NCI-H2196 treated with DMSO at 0.1 percent for 48 hours (cell line): ENCODE data around the gene C1QA.
A peak's percentile ranks its signal among the peaks of the same experiment; 100 is the strongest.
"Not testable (repeated sequence)": the region's sequence is repeated elsewhere in the genome, so short reads cannot be mapped to it uniquely, and the experiment has no call there.

Experiments
- DNase-seq: peaks from one replicate; lab custom pipeline; 2025; ENCODE audit not compliant: unreplicated experiment; lab: John Stamatoyannopoulos, UW

Gene C1QA

DNA sequence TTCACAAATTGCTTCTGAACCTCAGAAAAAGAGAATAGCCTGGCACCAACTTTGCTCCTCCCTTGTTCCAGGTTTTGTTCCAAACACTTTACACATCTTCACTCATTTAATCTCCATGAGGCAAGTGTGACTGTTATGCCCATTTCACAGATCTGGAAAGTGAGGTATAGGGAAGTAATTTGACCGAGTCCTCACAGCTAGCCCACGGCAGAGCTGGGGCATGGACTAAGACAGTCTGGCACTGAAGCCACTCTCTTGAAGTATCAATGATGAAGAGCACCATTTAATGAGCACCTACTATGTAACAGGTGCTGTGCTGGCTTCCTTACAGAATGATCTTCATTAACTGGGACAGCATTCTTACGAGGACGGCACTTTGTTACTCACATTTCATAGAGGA is 35.6 kb downstream of the C1QA start:
- no peak for DNase-seq

GRCh38 chr1:22673486-22674409 is 37.3 kb downstream of the C1QA start:
- peak; percentile 8 for DNase-seq

DNA sequence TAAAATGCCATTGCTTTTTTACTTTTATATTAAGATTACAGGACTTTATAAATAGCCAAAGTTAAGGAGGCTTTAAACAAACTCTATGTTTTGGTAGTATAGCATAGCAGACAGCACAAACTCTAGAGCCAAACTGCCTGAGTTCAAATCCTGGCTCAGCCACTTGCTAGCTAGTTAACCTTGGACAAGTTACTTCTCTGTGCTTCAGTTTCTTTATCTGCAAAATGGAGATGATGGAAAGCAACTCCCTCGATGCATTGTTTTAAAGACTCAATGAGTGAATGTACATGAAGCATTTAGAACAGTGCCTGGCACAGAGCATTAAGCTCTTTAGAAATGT is 38.0 kb downstream of the C1QA start:
- DNase-seq, result no peak

DNA sequence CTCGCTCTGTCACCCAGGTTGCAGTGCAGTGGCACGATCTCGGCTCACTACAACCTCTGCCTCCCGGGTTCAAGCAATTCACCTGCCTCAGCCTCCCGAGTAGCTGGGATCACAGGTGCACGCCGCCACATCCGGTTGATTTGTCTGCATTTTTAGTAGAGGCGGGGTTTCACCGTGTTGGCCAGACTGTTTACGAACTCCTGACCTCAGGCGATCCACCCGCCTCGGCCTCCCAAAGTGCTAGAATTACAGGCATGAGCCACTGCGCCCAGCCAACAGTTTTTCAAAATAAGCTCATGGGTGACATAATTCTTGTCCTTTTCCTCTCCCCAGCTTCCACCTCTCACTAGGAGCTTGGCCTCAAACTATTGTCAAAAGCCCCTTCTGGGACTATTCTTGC is 39.7 kb downstream of the C1QA start:
- DNase-seq, result not testable (repeated sequence)

DNA sequence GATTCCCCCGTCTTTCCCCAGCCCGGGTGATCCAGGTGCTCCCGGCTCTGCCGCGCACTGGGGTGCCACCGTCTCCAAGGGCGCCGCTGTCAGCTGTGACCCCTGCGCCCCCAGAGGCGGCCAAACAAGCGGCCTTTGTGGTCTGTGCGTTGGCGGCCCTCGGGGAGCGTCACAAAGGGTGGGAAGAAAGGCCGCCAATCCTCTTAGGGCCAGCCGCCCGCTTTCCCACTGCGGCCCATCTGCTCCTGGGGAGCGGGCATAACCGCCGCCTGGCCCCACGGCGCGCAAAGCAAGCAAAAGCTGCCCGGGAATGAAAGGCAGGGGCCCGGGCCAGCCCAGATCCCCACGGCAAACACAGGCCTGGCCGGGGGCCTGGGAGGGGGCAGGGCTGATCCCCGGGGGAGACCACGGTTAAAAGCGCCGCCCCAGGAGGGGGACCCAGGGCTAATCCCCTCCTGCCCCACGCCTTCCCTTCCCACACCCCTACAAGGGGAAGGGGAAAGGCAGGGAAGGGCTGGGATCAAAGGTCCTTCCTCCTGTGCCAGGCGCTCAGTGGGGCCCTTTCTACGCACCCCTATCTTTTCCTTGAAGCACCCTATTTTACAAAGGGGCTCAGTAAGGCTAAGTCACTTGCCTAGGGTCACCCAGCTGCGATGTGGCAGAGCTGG is 40.6 kb downstream of the C1QA start:
- DNase-seq, result no peak

DNA sequence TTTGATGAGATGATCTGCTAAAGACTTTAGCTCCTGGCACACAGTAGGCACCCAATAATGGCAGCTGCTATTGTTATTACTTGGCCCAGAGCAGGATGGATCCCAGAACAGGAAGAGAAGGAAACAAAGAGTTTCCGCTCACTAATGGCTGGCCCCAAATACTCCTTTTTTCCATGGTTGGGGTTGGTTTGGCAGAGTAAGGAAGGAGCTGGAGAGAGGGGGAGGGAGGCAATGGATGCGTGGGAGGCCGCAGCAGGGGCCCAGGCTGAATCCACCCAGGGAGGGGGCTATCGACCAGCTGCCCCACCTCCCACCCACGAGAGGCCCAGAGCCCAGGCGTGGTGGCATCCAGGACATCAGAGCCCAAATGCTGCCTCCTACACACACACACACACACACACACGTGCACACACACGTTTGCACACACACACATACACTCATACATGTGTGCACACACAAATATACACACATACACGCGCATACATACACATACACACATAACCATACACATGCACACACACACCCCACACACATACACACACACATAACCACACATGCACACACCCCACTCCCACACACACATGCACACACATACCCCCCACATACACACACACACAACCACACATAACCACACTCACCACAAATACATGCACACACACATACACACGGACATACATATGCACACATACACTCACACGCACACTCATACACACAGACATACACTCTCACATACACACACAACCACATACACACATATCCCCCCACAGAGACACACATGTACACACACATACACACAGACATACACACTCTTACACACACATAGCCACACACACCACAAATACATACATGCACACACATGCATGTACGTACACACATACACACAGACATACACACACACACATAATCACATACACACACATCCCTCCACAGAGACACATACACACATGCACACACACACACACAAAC is 41.8 kb downstream of the C1QA start:
- DNase-seq, result no peak

DNA sequence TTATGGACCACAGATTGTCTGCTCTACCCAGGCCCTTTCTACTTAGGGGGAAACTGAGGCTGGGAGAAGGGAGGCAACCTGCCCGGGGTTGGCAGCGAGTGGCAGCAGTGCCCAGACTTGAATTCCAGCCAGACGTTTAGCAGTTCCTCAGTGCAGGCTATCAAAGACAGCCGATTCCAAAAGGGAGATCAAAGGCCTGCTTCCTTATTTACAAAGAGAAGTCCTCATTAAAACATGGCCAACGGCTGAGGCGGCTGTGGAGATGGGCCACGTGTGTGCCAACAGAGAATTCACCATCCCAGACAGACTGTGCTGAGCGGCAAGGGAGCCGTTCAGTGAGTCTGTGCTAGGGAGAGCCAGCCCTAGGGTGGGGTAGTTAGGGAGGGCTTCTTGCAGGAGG is 44.3 kb downstream of the C1QA start:
- peak; percentile 14 for DNase-seq

GRCh38 chr1:22681556-22682276 is 45.3 kb downstream of the C1QA start:
- DNase-seq, result no peak

GRCh38 chr1:22683547-22683946 is 47.1 kb downstream of the C1QA start:
- no peak for DNase-seq

DNA sequence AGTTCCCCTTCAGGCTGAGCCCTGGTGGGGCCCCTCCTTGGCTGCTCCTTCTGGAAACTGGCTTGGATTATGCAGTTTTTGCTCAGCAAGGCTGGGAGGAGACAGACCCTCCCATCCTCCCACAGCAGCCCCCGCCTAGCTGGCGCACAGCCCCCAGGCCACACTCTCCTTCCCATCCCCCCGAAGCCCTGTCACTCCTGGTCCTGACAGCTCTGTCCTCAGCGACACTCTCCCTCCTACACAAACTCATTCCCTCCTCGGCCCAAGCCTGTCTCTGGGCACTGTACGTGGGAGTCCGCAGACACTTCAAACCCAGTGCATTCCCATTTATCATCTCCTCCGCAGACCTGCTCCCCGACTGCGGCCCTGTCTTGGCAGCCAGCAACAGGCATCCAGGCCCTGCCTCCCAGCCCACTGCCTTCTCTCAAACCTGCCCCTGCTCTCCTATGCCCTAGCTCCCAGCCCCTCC is 49.2 kb downstream of the C1QA start:
- DNase-seq, result no peak

DNA sequence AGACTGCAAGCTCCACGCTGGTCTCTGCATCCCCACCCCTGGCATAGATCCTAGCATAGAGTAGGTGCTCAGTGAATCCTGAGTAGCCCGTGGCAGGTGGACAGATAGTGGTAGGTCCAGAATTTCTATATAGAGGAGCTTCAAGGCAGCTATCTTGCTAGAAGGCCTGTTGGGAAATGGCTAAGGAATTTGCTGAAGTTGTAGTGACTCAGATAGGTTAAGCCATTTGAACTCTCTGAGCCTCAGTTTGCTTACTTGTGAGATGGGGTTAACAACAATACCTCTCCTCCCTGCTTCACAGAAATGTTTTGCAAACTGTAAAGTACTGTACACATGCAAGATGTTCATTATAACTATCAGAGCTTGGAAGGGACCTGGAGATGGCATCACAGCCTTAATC is 50.8 kb downstream of the C1QA start:
- no peak for DNase-seq

- no peak for DNase-seq
Measured at GRCh38 chr1:22688466-22688865, 52.0 kb downstream of the C1QA start.
